GM12875 (cell line): ENCODE measurements around the gene C12orf43.
"Not testable (repeated sequence)": the region's sequence is repeated elsewhere in the genome, so short reads cannot be mapped to it uniquely, and the experiment has no call there.

Experiments used
- H3K4me3 ChIP-seq: one replicate; pipeline ENCODE4 v1.5.1; 2011; ENCODE audit warnings: low read depth, low read length, control low read depth
- CTCF ChIP-seq: IDR thresholded peaks from 2 replicates; pipeline ENCODE4 v1.5.1; 2011; ENCODE audit warnings: low read depth, mild to moderate bottlenecking, control low read depth, inconsistent platforms, low read length, moderate library complexity, borderline replicate concordance; ENCODE audit not compliant: insufficient read depth

C12orf43 gene

GRCh38 chr12:121060149-121061001 is 44.1 kb upstream of the C12orf43 start:
- peak overlapping the region; percentile 50 for H3K4me3 ChIP-seq
- peak; percentile 64 for TF ChIP-seq CTCF

- no peak for TF ChIP-seq CTCF
- H3K4me3 ChIP-seq = no peak overlapping the region
Observed at GRCh38 chr12:121059031-121059898, 43.0 kb upstream of the C12orf43 start.

- TF ChIP-seq CTCF = no peak
- H3K4me3 ChIP-seq = no peak overlapping the region
Observed at GRCh38 chr12:121057794-121058193, 41.5 kb upstream of the C12orf43 start.

- no peak overlapping the region for H3K4me3 ChIP-seq
- no peak for TF ChIP-seq CTCF
Observed at GRCh38 chr12:121053706-121054105, 37.4 kb upstream of the C12orf43 start.

- H3K4me3 ChIP-seq = no peak overlapping the region
- TF ChIP-seq CTCF = no peak
Observed at GRCh38 chr12:121050725-121051124, 34.4 kb upstream of the C12orf43 start.

- no peak for TF ChIP-seq CTCF
- no peak overlapping the region for H3K4me3 ChIP-seq
Observed at GRCh38 chr12:121048442-121048841, 32.2 kb upstream of the C12orf43 start.

GRCh38 chr12:121047400-121047799 is 31.1 kb upstream of the C12orf43 start:
- not testable (repeated sequence) for H3K4me3 ChIP-seq
